ENCODE data around the gene ACBD4. TPM values are rescaled to one million over a fixed set of nuclear protein-coding genes. Genes with fewer than 3 reads are reported as not detected.

Gene ACBD4
- total RNA-seq, 1 experiment from 2014 or later: 0.89 TPM

DNA sequence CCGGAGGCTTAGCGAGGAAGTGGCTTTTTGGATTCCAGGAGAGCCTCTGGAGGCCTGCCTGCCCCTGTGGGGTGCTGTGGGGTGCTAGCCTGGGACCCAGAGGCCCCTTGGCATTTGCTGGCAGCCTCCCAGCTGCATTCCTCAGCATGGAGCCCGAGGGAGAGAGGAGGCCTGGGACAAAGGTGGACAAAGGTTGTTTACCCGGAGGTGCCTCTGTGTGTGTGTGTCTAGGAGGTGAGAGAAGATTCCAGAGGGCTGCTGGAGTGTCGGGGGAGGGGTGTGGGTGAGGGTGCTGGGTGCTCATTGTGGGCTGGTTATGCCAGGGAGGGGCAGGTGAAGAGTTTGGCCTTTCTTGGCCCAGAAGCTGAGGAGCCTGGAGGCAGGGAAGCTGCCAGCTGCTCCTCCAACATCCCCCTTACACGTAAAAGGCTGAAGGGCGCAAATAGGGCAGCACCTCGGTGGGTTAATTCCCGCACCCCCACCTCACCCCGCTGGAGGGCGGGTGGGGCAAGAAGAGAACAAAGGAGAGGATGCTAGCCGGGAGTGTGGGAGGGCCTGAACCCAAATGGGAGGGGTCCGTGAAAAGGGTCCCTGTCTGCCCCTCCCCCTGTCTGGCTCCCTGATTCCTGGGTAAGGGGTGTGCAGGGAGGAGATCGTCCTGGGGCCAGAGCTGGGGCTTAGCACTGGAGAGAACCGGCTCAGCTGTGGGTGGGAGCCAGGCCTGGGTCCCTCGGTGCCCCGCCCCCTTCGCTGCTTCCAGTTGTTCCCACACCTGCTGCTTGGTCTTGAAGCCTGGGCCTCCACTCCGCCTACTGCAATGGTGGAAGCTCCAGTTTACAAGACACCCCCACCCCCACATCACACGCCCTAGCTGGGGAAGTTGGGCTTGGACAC, 36.1 kb downstream of the ACBD4 start:
- no peaks in the 10 kb centered on the region; the same call in 1 of the 2 replicates for H3K36me3 ChIP-seq
- peaks cover 34% of the 10 kb centered on the region for H3K4me1 ChIP-seq (replicated peaks)
- no peaks in the 10 kb centered on the region for H3K27me3 ChIP-seq (replicated peaks)
- DNase-seq (ENCODE audit: low read depth in 1 of 2, low spot score in 2 of 2): no peak
- no peaks in the 10 kb centered on the region for H3K9me3 ChIP-seq (replicated peaks)
- no peak overlapping the region for H3K4me3 ChIP-seq
- H3K27ac ChIP-seq: peak overlapping the region; percentile 60

DNA sequence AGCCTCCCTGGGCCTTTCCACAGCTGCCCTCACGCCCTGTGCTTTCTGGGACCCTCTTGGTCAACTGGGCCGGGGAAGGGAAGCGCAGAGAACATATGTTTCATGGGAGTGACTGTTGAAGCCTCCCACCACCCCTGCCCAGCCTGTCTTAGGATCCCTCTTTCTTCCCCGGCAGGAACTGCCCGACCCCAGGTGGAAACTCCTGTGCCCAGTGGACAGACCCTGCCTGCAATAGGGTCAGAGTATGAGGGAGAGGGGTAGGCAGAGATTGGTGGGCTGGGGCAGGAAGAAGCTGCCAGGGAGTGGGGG, 36.7 kb downstream of the ACBD4 start:
- Histone ChIP-seq H3K9me3 (replicated peaks) (no peaks in the 10 kb centered on the region), H3K36me3 (no peaks in the 10 kb centered on the region; the same call in 1 of the 2 replicates), H3K27ac (peak overlapping the region; percentile 60), H3K27me3 (replicated peaks) (no peaks in the 10 kb centered on the region), H3K4me1 (replicated peaks) (peaks cover 34% of the 10 kb centered on the region), H3K4me3 (no peak overlapping the region)
- no peak for DNase-seq (ENCODE audit: low read depth in 1 of 2, low spot score in 2 of 2)

DNA sequence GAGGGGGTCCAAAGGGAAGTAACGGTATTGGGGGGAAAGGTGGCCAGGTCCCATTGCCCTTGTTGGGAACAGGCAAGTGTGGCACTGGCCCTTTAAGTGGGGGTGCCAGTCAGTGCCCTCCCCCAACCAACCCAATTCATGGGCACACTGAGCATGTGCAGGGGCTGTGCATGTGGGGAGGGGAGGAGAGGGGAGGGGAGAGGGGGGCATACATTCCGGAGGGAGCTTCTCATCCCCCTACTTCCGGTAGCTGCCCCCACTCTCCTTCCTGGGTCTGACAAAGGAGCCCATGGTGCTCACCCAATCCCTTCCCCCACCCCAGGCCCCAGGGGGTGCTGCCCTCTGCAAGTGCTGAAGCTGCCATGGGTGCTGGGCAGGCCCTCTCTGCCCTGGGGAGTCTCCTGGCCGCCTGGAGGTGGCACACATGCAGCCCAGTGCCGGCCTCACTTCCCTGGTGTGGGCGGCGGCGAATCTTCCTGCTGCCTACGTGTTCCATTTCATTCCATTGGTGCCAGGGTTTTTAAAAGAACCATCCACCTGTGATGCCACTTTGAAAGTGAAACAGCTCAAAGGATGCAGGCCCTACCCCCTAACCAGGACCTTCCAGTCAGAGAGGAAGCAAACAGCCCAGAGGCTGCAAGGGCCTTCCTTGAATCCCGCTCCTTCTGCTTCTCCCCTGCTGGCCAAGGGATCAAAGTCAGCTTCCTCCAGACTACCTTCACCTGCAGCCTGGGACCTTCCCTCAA, 37.2 kb downstream of the ACBD4 start:
- Histone ChIP-seq H3K27me3 (replicated peaks) (no peaks in the 10 kb centered on the region), H3K9me3 (replicated peaks) (no peaks in the 10 kb centered on the region), H3K4me1 (replicated peaks) (peaks cover 34% of the 10 kb centered on the region), H3K27ac (peak overlapping the region; percentile 60), H3K4me3 (no peak overlapping the region), H3K36me3 (no peaks in the 10 kb centered on the region; the same call in 1 of the 2 replicates)
- peak; percentile 47 to 86 for DNase-seq (ENCODE audit: low read depth in 1 of 2, low spot score in 2 of 2)

DNA sequence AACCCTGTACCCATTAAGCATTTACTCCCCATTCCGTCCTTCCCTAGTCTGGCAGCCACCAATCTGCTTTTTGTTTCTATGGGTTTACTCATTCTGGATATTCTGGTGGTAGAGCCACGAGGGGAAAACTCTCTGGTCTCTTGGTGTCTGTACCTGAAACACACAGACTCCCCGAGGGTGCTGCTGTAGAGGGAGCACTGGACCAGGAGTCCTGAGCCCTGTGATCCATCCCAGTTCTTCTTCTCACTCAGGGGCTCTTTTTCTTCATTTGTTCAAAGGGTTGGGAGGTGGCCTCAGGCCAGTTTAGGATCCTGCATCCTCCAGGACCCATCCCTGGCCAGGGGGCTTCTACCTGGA, 40.2 kb downstream of the ACBD4 start:
- H3K27me3 ChIP-seq (replicated peaks): no peaks in the 10 kb centered on the region
- H3K4me3 ChIP-seq: no peak overlapping the region
- no peak overlapping the region for H3K27ac ChIP-seq
- H3K4me1 ChIP-seq (replicated peaks): peaks cover 29% of the 10 kb centered on the region
- H3K36me3 ChIP-seq: no peaks in the 10 kb centered on the region; the same call in 1 of the 2 replicates
- DNase-seq (ENCODE audit: low read depth in 1 of 2, low spot score in 2 of 2): no peak
- no peaks in the 10 kb centered on the region for H3K9me3 ChIP-seq (replicated peaks)

DNA sequence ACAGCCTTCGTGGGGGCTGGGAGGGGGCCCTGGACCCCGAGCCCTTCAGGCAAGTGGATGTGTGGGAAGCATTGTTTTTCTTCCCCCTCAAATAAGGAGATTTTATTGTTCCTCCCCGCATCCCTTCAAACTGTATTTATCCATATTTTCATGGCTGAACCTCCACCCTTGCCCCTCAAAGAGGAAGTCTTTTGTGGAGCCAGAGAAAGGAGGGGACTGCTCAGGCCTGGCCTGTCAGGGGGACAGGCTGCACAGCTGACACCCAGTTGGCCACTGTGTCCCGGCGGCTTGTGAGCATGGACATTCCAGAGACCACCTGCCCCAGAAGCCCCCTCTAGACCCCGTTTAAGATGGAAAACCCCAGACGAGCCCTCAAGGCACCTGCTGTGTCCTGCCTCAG, 42.1 kb downstream of the ACBD4 start:
- Histone ChIP-seq H3K4me3 (no peak overlapping the region), H3K27me3 (replicated peaks) (no peaks in the 10 kb centered on the region), H3K36me3 (no peaks in the 10 kb centered on the region; the same call in 1 of the 2 replicates), H3K27ac (no peak overlapping the region), H3K4me1 (replicated peaks) (peaks cover 11% of the 10 kb centered on the region), H3K9me3 (replicated peaks) (no peaks in the 10 kb centered on the region)
- no peak for DNase-seq (ENCODE audit: low read depth in 1 of 2, low spot score in 2 of 2)

DNA sequence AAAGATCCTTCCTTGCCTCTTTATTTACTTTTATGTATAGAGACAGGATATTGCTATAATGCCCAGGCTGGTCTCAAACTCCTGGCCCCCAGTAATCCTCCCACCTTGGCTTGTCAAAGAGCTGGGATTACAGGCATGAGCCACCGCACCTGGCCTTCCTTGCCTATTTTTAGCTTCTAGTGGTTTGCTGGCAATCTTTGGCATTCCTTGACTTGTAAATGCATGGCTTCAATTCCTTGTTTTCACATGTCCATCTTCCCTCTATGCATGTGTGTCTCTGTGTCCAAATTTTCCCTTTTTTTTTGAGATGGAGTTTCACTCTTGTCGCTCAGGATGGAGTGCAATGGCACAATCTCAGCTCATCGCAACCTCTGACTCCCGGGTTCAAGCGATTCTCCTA, 48.7 kb downstream of the ACBD4 start:
- Histone ChIP-seq H3K4me3 (no peak overlapping the region), H3K27ac (no peak overlapping the region)
- no peak for DNase-seq (ENCODE audit: low read depth in 1 of 2, low spot score in 2 of 2)

DNA sequence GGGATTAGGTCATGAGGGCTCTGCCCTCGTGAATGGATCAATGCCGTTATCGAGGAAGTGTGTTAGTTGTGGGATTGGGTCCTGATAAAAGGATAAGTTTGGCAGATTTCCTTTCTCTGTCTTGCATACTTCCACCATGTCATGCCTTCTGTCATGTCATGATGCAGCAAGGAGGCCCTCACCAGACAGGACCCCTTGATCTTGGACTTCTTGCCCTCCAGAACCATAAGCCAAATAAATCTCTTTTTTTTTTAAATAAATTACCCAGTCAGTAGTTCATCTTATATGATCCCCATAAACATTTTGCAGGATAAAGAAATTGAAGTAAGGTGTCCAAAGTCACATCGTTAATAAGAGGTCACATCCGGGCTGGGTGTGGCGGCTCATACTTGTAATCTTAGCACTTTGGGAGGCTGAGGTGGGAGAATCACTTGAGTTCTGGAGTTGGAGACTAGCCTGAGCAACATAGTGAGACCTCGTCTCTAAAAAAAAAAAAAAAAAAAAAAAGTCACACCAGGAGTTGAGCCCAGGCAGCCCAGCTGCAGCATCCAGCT, 51.4 kb downstream of the ACBD4 start:
- Histone ChIP-seq H3K4me3 (no peak overlapping the region), H3K9me3 (replicated peaks) (no peaks in the 10 kb centered on the region), H3K27me3 (replicated peaks) (peaks cover 4% of the 10 kb centered on the region; the same call in 1 of the 2 replicates), H3K27ac (no peak overlapping the region), H3K36me3 (no peaks in the 10 kb centered on the region), H3K4me1 (replicated peaks) (no peaks in the 10 kb centered on the region)
- DNase-seq (ENCODE audit: low read depth in 1 of 2, low spot score in 2 of 2): no peak

More for the DNA sequence above, 48.7 kb downstream of the ACBD4 start:
- Histone ChIP-seq H3K4me1 (replicated peaks) (no peaks in the 10 kb centered on the region), H3K27me3 (replicated peaks) (peaks cover 3% of the 10 kb centered on the region; the same call in 1 of the 2 replicates), H3K36me3 (no peaks in the 10 kb centered on the region), H3K9me3 (replicated peaks) (no peaks in the 10 kb centered on the region)

DNA sequence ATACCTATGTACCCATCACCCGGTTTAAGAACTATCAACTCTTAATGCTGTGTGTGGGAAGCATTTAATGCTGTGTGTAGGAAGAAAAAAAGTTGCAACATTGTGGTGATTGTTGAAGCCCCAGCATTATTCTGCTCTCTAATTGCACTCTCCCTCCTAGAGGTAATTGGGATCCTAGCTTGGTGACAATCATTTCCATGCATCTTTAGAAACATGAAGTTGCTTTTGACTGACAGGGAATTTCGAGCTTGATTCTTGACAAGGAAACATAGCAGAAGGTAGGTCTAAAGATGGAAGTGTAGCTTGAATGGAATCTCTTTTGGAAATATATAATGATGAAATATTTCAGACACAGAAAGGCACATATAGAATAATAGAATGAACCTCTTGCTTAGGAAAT, 53.5 kb downstream of the ACBD4 start:
- Histone ChIP-seq H3K27ac (no peak overlapping the region), H3K9me3 (replicated peaks) (no peaks in the 10 kb centered on the region), H3K4me1 (replicated peaks) (no peaks in the 10 kb centered on the region), H3K36me3 (no peaks in the 10 kb centered on the region), H3K27me3 (replicated peaks) (peaks cover 4% of the 10 kb centered on the region; the same call in 1 of the 2 replicates), H3K4me3 (no peak overlapping the region)
- no peak for DNase-seq (ENCODE audit: low read depth in 1 of 2, low spot score in 2 of 2)

DNA sequence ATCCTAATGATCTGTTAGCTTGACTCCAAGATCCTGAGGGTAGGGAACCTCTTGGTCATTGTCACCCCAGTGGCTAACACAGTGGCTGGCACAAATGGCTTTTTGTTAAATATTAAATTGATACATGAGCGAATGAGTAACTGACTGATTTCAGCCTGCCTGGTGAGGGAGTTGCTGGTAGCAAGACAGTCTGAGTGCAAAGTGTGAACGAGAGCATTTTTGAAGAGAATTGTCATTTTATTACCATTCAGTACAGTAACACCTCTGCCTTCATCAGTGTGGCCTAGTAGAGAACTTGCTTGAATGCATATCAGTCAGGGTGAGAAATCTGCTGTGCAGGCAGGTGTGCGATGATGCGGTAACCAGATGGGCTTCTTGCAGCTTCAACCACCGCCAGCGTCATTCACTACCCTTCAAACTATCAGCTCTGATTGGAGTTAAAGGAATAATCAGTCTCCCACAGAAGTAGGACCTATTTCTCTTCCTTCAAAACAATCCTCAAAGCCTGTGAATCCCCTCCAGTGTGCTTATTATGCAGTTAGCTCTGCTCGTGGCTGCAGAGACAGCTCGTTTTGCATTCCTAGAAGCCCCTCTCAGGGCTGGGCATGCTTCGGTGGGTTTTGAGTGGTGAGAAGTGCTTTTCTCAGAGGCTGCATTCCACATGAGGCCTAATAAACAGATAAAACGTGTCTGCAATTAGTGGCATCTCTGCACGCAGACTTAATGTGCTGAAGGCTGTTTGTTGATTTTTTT, 55.2 kb downstream of the ACBD4 start:
- H3K27ac ChIP-seq: no peak overlapping the region
- no peaks in the 10 kb centered on the region for H3K36me3 ChIP-seq

More for the DNA sequence above, 55.2 kb downstream of the ACBD4 start:
- Histone ChIP-seq H3K4me1 (replicated peaks) (no peaks in the 10 kb centered on the region), H3K27me3 (replicated peaks) (peaks cover 4% of the 10 kb centered on the region; the same call in 1 of the 2 replicates), H3K9me3 (replicated peaks) (no peaks in the 10 kb centered on the region), H3K4me3 (no peak overlapping the region)
- no peak for DNase-seq (ENCODE audit: low read depth in 1 of 2, low spot score in 2 of 2)

Other genes starting within 250 kb of the ACBD4 start
- 158 and 179 TPM in 2 replicates for gene EFTUD2, start 236.2 kb upstream of the ACBD4 start, total RNA-seq (2014; rRNA removed; shearing (Covaris generic))
- not detected in 2 replicates for gene GFAP, start 220.2 kb upstream of the ACBD4 start, total RNA-seq (2014; rRNA removed; shearing (Covaris generic))
- gene KIF18B, start 187.9 kb upstream of the ACBD4 start, total RNA-seq (2014; rRNA removed; shearing (Covaris generic)): 7.8 and 14.0 TPM in 2 replicates
- gene C1QL1, start 167.4 kb upstream of the ACBD4 start, total RNA-seq (2014; rRNA removed; shearing (Covaris generic)): 5.2 TPM in 1 of 2 replicates, not detected in the other
- 51.8 and 74.1 TPM in 2 replicates for gene DCAKD, start 84.1 kb upstream of the ACBD4 start, total RNA-seq (2014; rRNA removed; shearing (Covaris generic))
- gene NMT1, start 74.4 kb upstream of the ACBD4 start, total RNA-seq (2014; rRNA removed; shearing (Covaris generic)): 126 and 144 TPM in 2 replicates
- 17.5 and 92.5 TPM in 2 replicates for gene PLCD3, start 3.2 kb upstream of the ACBD4 start, total RNA-seq (2014; rRNA removed; shearing (Covaris generic))
- gene HEXIM1, start 12.8 kb downstream of the ACBD4 start, total RNA-seq (2014; rRNA removed; shearing (Covaris generic)): 7.2 and 7.3 TPM in 2 replicates
- 8.0 and 10.0 TPM in 2 replicates for gene HEXIM2, start 26.2 kb downstream of the ACBD4 start, total RNA-seq (2014; rRNA removed; shearing (Covaris generic))
- gene FMNL1, start 86.2 kb downstream of the ACBD4 start, total RNA-seq (2014; rRNA removed; shearing (Covaris generic)): not detected in 2 replicates
- gene SPATA32, start 126.4 kb downstream of the ACBD4 start, total RNA-seq (2014; rRNA removed; shearing (Covaris generic)): not detected in 2 replicates
- gene MAP3K14, start 181.3 kb downstream of the ACBD4 start, total RNA-seq (2014; rRNA removed; shearing (Covaris generic)): 3.7 and 5.5 TPM in 2 replicates

Measured in SJSA1 (cell line).